HG02885 (cell line): Measurements from ENCODE around the gene FGF11.
"Not testable (repeated sequence)": the region's sequence is repeated elsewhere in the genome, so short reads cannot be mapped to it uniquely, and the experiment has no call there.

Source experiments
- ATAC-seq: cut with Tn5 transposase; IDR thresholded peaks from one replicate; pipeline ENCODE4 v1.9.1; 2021; ENCODE audit warnings: mild to moderate bottlenecking; ENCODE audit not compliant: unreplicated experiment, poor library complexity

FGF11 gene

DNA sequence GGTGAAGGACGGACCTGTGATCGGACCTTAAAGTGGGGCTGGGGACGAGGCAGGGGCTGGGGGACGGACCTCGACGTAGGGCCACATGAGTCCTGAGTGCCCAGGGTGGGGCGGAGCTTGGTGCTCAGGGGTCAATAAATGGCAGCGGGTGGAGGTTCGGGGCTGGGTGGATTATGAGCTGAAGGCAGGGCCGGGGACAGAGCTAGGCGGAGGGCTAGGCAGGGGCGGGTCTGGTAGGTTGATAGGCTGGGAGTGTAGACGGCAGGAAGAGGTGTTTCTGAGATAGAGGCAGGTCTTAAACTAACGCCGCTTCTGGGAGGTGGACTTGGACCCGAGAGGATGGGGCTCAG, 6.3 kb downstream of the FGF11 start:
- ATAC-seq, result no peak

DNA sequence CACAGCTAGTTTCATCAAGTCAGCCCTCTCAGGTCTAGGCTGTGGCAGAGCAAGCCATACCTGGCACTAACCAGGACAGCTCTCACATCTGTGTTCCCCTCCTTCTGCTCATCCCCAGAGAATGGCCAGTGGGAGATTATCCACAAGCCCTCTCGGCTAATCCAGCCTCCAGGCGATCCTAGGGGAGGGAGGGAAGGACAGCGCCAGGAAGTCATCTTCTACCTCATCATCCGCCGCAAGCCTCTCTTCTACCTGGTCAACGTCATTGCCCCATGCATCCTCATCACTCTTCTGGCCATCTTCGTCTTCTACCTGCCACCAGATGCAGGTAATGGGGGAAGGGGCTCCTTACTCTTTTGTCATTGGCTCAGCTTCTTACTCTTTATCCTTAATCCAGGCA, 9.1 kb downstream of the FGF11 start:
- ATAC-seq, result no peak

DNA sequence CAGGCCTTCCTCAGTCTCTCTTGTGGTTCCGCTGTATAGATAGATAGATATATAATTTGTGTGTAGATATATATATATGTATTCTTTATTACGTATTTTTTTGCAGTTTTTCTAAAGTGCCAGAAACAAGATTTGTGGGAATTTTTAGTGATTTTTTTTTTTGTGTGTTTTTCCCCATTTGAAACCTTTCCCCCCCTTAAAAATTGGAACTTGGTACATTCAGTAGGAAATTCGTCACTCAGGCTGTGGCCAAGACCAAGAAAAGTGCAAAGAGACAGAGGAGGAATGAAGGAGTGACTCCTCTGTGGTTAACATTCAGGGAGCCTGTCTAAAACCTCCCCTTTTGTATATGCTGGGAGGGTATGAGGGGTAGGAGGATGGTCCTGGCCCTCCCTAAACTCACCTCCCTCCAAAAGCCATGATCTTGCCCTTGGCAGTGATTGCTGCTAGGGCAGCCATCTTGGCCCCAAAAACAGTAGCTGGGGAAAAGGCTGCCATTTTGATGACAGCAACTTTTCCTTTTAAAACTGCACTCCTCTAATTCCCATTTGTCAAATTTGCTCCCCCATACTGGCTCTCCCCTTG, 20.7 kb downstream of the FGF11 start:
- ATAC-seq, result no peak

DNA sequence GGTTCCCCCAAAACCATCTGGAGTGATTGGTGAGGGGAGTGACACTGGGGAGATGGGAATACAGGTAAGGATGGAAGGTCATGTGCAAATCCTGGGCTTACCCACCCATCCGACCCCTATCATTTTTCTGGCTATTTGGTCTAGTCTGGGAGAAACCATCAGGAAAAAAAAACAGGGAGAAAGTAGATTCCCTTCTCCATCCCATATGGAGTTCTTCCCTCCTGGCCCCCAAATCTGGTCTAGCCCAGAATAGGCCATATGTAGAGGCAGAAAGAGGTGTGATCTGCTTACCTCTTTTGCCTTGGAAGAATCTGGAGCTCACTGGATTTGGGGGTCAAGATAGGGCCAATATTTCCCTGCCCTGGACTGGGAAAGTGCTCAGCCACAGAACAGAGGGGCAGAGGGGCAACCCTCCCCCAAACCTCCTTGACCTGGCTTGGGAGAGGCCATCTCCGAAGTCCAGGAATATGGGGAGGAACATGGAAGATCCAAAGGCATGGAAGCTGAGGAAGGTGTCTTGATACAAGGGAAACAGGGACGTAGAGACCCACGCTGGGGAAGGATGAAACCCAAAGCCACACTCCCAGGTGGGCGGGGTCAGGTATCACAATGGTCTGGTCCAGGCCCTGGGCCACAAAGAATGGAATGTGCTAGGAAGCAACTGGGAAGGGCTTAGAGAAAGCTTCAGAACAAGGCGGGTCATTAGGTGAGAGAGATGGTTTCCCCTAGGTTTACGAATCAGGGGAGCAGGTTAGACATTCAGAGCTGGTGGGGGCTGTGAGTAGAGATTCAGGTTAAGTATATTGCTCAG, 21.7 kb downstream of the FGF11 start:
- ATAC-seq, result no peak

DNA sequence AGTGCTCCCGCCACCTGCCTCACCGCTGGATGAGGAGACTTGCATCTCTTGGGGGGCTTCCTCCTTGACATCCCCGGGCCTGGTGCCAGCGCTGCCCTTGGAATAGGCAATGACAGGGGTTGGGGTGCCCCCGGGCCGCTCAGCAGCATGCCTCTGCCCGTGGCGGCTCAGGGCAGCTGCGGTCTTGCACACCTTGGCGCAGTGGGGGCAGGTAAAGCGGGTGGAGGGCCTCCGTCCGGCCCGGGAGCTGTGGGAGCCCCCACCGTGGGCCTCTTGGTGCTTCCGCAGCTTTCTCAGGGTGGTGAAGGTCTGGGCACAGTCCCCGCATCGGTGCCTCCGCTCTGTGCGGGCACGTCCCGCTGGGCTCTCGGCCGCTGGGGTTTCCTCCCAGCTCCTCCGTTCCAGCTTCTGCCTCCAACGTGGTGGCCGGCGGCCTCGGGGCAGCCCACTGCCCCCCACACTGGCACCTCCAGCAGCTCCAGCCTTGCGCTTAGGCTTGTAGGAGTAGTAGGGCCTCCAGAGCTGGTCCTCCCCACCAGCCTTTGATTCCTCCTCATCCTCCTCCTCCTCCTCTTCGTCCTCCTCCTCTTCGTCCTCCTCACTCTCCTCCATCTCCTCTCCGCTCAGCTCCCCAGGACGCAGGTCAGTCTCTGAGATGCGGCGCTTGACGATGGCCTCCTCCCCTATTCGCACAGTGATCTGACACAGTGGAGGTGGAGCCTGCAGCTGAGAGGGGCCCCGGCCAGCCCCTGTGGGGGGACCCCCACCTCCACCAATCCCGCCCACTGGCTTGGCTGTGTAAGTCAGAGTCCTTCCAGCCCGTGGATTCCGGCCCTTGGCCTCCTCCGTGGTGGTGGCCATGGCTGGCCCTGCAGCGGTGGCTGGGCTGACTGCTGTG, 23.4 kb downstream of the FGF11 start:
- no peak for ATAC-seq

DNA sequence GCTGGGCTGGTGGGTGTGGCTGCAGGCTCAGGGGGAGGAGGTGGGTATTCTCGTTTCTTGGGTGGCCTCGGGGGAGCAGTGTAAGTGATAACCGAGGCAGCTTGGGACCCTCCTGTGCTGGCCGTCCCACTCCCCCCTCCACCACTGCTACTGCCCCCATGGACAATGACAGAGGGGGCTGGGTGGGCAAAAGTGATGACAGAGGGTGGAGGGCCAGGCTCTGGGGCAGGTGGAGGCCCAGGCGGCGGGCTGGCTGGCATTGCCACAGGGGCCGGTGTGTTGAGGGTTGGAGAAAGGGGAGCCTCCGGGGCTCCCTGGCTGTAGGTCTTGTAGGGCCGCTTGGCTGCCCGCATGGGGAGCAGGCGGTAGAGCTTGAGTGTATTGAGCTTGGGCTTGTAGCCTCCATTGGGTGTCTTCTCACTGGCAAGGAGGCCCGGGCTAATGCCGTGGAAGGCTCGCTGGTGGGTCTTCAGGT, 24.1 kb downstream of the FGF11 start:
- no peak for ATAC-seq

DNA sequence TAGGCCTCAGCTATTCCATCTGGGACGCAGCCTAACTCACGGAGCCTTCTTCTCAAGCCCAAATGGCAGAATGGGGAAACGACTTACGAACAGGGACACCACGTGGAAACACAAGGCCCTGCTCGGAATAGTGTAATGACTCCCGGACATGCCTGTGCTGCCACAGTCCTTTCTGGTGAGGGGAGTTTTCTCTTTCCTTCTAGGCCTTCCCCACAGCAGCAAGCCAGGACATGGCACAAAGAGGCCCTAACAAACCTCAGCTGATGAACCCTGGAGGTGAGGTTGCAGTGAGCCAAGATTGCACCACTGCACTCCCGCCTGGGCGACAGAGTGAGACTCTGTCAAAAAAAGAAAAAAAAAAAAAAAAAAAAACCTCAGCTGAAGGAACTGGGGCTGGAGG, 24.8 kb downstream of the FGF11 start:
- no peak for ATAC-seq

DNA sequence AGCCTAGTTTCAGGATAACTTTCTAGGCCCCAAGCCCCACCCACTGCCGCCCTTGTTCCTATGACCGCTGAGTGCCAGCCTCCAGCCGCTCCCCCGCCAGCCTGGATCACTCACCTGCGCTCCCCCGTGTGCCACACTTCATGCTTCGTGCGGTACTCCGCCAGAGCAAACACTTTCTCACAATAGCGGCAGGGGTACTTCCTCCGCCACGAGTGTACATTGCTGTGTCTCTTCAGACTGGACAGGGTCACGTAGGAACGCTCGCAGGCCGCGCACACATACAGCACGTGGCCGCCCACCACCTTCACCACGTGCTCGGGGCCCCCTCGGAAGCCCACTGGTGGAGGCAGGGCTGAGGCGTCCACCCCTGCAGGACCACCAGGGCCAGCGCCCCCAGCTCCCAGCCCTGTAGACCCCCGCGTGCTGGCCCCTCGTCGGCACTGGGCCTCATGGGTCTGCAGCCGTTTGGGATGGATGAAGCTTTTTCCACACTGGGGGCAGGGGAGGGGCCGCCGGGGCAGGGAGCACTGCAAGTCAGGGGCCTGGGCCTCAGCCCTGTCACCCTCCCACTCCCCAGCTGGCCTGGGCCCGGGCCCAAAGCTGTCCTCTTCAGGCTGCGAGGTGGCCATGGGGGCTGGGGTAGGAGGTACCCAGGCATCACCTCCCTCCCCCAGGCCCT, 26.4 kb downstream of the FGF11 start:
- no peak for ATAC-seq

DNA sequence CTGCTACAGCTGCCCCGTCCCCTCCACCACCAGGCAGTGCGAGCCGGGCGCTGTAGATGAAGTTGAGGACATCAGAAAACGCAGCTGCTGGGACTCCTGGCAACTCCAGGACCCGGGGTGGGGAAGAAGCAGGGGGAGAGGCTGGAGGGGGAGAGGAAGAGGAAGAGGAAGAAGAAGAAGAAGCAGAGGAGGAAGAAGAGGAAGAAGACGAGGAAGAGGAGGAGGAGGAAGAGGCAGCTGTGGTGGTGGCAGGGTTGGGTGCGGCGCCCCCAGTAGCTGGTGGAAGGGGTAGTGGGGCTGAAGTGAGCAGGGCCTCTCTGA, 27.0 kb downstream of the FGF11 start:
- ATAC-seq, result no peak

DNA sequence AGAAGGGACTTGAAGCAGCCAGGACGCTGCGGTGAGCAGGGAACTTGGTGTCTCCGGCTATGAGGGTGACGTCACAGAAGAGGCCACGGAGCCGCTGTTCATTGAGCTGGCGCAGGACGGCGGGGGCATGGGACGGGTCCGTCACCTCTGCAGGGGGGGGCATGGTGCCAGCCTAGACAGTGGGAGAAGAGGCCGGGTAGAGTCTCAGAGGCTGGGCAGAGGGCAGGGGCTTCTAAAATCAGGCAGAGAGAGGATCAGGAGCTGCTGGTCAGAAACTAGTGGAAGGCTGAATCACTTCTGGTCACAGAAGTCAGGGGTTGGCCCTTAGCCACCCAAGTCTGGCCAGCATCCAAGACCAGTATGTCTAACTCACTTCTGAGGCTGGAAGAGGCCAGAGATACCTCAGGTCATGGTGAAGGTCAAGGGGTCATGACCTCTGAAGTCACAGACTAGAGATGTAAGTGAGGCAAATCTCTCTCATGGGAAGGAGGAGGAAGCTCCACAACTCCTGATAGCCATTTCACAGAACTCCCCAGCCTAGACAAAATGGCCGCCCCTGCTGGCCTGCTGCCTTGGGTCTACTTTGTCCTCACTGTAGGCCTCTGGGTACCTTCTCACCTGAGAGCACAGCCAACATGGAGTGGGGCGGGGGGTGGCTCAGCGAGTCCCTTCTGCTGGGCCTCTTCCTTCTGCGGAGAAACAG, 27.5 kb downstream of the FGF11 start:
- no peak for ATAC-seq

DNA sequence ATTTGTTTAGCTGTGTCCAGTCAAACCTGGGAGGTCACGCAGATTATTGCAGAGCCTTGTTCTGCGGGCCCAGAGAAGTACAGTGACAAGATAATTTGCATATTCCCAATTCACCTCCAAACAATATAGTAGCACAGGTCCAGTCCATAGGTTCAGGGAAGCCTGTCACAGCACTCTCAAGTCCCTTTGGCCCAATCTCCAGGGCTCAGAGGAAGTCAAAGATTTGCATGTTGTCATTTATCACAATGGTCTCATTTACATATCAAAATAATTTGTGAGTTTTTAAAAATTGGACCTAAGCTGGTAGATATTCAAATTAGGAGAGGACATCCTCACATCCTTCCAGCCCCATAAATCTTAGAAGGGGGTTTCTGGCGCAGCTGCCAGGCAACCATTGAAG, 28.2 kb downstream of the FGF11 start:
- ATAC-seq, result no peak

DNA sequence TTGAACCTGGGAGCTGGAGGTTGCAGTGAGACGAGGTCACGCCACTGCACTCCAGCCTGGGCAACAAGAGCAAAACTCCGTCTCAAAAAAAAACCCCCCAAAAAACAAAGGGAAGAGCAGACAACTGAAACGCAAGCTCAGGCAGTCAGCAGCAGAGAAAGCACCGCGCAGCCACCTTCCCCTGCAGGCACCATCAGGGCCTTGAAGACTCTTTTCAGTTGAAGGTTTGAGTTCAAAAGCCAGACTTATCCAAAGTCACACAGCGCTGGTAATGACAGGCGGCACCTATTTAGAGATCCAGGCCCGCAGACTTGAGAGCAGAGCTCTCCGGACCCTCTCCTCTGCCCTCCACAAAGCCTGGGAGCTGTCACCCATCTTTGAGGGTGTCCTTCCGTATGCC, 29.0 kb downstream of the FGF11 start:
- no peak for ATAC-seq

DNA sequence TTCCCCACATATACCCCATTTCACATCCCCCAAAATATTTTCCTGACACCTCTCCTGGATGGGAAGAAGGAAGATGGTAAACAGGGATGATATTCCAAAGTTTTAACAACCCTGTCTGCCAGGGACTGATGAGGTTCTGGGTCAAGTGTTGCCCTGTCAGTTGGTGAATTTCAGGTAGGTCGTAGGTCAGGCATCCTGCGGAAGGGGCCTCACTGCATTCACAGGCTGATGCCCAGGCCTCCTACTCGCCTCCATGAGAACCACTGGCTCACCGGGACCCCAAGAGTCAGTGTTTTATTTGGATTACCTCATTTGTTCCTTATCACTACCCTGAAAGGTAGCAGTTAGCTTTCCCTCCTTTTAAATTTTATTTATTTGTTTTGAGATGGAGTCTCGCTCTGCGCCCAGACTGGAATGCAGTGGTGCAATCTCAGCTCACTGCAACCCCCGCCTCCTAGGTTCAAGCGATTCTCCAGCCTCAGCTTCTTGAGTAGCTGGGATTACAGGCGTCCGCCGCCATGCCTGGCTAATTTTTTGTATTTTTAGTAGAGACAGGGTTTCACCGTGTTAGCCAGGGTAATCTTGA, 29.6 kb downstream of the FGF11 start:
- no peak for ATAC-seq

DNA sequence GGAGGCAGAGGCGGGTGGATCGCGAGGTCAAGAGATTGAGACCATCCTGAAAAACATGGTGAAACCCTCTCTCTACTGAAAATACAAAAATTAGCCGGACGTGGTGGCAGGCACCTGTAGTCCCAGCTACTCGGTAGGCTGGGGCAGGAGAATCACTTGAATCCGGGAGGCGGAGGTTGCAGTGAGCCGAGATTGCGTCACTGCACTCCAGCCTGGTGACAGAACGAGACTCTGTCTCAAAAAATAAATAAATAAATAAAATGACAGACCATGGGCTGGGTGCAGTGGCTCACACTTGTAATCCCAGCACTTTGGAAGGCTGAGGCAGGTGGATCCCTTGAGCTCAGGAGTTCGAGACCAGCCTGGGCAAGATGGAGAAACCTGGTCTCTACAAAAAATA, 30.5 kb downstream of the FGF11 start:
- ATAC-seq, result not testable (repeated sequence)

DNA sequence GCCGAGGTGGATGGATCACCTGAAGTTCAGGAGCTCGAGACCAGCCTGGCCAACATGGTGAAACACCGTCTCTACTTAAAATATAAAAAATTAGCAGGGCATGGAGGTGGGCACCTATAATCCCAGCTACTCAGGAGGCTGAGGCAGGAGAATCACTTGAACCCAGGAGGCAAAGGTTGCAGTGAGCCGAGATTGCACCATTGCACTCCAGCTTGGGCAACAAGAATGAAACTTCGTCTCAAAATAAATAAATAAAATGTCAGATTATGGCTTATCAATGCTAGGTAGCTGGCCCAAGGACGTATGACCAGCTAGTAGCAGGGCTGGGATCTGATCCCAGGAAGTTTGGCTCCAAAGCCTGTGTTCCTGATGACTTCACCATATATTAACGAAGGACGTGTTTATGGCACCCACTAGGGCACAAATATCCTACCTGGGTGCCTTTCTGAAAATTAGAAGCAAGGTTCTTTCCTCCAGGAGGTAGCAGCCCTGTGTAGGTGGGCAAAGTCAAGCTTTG, 31.2 kb downstream of the FGF11 start:
- ATAC-seq, result not testable (repeated sequence)

DNA sequence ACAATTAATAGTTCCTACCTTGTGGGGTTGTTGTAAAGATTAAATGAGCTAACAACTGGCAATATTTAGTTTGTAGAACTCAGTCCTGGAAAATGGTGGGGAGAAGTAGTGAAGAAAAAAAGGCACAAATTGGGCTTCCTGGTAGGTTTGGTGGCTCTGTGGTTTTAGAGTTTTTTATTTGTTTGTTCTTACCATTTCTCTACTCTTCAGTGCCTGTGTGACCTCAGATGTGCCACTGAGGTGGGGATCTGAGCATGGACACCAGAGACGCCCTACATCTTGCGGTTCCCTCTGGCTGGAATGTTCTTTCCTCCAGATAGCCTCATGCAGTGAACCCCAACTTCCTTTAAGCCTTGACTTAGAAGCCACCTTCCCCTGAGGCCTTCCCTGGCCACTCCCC, 32.4 kb downstream of the FGF11 start:
- no peak for ATAC-seq

DNA sequence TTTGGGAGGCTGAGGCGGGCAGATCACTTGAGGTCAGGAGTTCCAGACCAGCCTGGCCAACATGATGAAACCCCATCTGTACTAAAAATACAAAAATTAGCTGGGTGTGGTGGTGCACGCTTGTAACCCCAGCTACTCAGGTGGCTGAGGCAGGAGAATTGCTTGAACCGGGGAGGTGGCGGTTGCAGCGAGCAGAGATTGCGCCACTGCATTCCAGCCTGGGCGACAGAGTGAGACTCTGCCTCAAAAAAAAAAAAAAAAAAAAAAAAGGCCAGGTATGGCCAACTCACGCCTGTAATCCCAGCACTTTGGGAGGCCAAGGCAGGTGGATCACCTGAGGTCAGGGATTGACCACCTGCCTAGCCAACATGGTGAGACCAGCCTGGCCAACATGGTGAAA, 35.5 kb downstream of the FGF11 start:
- ATAC-seq, result not testable (repeated sequence)

DNA sequence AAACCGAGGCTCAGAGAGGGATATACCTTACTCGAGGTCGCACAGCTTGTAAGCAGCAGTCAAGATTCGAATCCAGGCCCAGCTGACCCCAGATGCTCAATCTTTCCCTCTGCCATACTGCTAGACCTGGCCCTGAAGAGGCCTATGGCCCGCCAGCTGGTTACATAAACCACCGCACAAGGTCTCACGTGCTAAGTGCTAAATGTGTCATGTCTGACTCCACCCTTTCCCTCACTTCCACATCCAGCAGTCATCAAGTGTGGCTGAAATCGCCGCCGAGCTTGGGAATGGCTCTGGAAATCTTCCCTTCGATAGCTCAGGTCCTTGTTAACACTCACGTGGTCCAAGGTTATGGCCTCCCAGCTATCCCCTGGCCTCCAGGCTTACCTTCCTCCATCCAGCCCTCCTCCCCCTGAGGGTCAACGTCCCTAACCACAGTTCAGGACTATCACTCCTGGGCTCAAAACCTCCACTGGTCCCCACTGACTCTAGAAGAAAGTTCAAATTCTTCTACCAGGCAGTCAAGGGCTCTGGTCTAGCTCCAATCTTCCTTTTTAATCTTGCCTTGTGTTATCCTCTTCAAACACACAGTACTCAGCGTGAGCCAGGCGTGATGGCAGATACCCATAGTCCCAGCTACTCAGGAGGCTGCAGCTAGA, 36.6 kb downstream of the FGF11 start:
- ATAC-seq, result no peak

DNA sequence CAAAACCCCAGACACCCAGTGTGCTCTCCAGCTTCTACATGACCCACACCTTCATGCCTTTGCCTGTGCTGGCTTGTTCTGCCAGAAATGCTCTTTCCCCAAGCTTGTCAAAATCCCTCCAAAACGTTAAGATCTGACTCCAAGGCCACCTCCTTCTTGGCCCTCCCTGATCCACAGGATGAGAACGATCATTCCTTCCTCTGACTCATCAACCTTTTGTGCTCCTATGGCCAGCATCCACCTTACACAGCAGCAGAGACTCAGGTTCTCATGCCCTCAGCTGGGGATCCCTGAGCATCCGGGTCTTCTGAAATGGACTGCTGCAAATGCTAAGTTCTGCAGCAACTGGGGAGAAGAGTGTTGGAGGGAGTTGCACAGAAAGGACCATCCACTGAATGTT, 37.2 kb downstream of the FGF11 start:
- no peak for ATAC-seq
